ENCODE data around the gene PLET1.

DNA sequence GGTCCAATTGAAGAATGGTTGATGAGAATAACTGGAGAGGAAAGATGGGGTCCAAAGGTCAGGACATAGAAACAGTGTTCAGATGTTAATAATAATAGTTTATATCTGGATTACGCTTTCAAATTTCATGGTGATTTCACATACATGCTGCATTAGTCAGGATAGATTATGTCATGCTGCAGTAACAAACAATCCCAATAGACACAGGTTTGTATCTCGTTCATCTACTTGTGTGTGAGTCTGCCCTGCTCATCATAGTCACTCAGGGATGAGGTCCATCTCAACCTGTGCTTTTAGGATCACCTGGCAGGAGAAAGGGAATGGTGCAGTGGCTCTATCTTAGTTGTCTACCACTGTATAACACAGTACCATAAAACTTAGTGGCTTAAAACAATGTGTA is 48.0 kb upstream of the PLET1 start:
- no peak for TF ChIP-seq EZH2 (IDR thresholded peaks at IDR 0.05)
- TF ChIP-seq, protein P1, sequence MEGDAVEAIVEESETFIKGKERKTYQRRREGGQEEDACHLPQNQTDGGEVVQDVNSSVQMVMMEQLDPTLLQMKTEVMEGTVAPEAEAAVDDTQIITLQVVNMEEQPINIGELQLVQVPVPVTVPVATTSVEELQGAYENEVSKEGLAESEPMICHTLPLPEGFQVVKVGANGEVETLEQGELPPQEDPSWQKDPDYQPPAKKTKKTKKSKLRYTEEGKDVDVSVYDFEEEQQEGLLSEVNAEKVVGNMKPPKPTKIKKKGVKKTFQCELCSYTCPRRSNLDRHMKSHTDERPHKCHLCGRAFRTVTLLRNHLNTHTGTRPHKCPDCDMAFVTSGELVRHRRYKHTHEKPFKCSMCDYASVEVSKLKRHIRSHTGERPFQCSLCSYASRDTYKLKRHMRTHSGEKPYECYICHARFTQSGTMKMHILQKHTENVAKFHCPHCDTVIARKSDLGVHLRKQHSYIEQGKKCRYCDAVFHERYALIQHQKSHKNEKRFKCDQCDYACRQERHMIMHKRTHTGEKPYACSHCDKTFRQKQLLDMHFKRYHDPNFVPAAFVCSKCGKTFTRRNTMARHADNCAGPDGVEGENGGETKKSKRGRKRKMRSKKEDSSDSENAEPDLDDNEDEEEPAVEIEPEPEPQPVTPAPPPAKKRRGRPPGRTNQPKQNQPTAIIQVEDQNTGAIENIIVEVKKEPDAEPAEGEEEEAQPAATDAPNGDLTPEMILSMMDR (IDR thresholded peaks at IDR 0.05): no peak
